Stimulated activated CD4-positive, alpha-beta T cell treated with anti-CD3 and anti-CD28 coated beads, Interleukin-4, amount 100 ng/mL, for 48 hours (primary cell): ENCODE results near the gene SNF8.
A peak's percentile ranks its signal among the peaks of the same experiment; 100 is the strongest.

Source experiments
- DNase-seq, 2 donors: peaks; one replicate each; pipeline ENCODE4 v3.0.0-alpha.2; 2020; ENCODE audit warnings: low read depth in 2 of 2

SNF8 gene

DNA sequence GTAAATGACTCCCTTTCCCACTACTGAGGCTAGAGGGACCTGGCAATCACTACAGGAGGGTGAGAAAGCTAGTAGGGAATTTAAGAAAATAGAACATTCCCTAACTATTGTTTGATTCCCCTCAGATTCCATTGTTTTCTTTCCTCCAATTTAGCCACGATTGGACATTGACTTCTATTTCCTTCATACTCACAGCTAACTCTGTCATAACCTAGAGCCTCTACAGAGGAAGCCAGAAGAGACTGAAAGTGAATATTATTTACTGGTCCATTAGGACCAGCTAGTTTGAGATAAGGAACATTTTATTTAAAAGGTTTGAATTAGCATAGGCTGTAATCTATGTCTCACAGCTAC, 14.9 kb downstream of the SNF8 start:
- no peak for DNase-seq

DNA sequence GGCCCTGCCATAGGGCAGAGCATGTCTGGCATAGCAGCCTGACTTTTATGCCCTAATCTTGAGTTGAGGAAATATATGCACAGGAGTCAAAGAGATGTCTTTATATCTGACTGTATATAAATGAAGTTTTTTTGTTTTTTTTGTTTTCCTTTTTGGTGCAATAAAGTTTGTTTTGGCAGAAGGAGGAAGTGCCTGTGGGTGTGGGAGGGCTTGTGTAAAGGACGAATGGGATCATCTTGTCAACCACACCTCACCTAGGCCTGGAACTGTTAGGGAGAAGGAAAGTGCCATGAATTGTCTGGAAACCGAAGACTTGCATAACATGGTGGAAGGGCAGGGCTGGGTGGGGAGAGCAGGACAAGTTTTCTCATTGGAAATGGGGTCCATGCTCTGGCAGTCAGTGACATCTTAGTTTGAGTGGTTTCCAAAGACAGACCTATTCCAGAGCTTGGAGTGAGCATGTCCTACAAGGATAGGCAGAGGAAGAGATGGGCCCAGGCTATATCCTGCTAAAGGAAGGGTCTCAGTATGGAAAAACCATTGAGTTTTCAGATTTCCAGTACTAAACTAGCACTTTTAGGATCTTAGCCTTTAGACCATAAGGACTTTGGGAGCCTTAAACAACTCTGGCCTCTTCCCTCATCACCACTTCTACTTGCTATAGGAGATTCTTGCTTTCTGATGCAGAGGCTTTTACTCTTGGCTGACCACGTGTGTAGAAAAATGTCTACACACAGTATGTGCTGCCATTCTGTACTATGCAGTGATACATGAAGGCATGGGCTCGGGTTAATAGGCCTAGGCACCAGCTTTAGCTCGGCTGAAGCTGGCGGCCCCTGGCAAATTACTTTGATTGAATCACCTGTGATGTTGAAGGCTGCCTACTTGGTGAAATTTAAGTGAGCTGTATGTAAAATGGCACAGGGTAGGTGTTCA, 15.5 kb downstream of the SNF8 start:
- no peak for DNase-seq

DNA sequence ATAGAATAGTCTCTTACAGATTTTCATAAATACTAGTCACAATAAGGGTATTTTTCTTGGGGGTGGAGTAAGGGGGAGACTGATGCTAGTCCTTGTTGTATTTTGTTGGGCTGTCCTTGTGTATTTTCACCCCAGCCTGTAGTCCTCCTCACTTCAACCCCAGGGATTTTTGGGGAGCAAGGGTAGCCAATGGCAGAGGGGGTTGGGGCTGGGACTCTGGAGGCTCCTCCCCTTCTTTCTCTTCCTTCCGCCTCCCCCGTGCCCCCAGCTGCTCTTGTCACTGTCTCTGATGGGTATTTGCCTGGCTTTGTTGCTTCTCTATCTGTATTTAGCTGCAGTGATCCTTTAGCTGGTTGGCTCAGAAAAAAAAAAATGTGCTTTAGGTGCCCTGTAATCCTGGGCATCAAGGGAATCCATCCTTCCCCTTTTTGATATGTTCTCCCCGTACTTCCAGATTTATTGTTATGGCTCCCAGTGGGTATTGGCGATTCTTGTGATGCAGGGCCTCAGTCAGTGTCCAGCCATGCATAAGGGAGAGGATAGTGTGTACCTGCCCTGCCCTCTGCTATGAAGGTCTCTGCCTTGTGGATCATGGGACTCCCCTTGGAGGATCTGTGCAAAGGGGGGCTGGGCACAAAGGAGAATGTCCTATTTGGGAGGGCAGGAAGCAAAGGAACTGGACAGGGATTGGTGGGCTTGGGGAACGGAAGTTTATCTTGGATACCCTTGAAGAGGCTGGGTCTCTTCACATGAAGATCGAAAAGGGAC, 16.5 kb downstream of the SNF8 start:
- DNase-seq = no peak

DNA sequence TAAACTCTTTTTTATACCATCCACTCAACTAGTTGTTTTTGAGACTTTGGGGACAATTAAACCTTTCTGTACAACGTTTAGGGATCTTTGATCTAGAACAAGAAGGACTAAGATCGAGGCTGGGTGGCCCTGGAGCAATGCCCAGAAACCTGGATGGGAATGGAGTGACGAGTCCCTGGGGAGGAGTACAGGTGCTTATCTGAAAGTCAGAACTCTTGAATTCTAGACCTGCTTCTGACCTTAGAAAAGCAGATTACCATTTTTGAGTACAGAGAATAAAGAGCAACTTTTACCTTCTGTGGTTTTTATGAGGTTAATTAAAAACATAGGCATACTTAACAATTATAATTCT, 18.7 kb downstream of the SNF8 start:
- no peak for DNase-seq

DNA sequence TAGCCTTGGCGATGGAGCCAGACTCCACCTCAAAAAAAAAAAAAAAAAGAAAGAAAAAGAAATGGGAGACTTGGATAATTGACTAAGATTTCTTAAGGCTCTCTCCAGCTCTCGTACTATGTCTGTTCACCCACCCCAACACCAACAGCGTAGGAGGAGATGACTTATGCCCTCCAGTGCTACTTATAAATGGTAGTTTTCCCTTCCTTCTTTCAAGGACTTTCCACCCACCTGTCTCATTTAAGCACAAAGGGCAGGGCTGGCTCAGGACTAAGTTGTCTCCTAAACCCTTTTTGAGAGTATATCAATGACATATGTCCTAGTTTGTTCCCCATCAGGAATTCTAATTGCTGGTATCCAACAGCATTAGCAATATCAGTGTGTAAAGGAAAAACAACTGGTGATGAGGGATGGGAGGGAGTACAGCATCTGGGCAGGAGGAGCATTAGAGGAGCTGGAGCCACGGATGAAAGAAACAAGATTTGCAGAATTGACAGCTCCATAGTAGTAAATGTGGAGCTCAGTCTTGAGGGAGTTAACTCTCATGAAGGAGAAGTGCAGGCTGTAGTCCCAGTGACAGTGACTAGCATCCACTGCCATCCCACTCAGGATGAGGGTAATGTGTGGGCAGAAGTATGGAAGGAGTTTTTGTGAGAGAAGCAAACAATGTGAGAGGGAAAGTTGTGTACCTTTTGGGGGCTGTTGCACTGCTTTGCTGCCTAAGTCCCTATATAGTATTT, 19.2 kb downstream of the SNF8 start:
- no peak for DNase-seq

DNA sequence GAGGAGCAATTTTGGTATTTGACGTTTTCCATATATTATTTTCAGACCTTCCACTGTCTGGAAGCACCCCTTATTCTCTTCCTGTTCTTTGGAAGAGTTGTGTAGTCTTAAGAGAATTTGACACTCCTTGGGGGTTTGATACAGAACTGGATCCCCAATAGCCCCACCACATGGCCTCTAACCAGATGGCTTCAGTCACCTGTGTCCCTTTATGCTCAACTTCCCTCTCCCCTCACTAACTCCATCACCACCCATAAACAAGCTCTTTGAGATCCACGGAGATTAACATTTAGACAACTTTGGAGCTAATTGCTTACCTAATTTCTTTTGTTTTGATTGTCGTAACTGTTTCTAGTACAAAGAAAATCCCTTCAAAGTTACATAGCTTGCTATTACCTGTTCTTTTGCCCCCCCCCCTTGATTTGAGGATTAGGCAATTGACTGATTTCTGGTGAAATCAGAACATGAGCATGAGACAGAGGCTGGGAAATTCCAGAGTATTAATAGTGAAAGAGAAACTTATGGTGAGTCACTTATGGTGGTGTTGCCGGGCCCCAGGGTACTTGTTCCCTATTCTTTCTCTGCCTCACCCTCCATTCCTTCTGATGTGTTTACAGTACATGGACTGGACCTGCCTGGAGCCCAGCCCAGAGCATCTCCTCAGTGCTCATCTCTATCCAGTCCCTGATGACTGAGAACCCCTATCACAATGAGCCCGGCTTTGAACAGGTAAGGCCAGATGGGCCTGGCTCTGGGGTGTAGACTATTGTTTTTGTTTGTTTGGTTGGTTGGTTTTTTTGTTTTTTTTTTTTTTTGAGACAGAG, 29.0 kb downstream of the SNF8 start:
- peak; percentile 23 to 36 for DNase-seq

DNA sequence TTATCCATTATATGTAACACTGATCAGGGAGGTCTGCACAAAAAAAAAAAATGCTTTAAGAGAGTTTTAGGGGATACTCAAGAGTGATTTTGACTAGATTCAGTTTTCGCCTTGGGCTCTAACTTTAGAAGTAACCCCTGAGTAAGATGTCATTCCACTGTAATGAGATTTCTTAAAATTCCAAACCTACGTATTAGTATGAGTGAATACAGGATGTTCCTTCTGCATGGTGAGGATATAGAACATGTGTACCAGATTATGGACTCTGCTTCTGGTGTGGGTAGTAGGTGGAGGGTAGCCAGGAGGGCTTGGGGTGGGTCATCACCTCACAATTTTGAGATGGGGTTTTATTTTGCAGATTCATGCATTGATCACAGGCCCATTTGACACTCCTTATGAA, 32.2 kb downstream of the SNF8 start:
- DNase-seq = no peak

DNA sequence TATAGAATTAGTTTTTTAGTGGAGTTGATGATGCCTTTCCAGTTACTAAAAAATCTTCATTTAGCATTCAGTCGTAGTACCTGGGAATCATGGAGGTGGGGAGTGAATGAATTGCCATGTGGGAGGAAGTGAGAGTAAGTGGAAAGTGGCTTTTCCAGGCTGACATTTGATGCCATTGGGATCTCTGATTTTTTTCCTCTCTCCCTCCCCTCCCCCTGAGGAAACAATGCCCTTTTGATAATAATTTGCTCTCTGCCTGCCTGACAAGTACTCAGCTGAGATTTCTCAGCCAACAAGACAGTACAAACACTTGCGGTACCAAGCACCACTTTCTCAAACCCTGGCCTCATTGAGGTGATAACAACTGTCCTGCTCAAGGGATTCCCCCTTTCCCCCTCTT, 34.3 kb downstream of the SNF8 start:
- no peak for DNase-seq

DNA sequence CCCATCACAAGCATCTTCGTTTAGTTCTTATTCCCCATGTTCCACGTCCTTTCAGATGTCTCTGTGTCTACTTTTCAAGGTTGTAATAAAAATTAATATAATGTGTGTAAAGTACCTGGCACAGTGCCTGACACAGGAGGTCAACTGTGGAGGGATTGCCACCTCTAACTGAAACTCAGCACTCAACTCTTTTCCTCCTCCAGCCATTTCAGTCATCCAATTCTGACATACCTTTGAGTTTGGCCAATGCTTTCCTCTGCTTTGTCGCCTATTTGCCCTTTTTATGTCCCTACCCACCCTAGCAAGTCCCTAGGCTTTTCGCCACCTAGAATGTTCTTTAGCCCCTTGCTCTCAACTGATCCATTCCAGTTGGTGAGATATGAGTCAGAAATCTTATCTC, 34.9 kb downstream of the SNF8 start:
- no peak for DNase-seq

DNA sequence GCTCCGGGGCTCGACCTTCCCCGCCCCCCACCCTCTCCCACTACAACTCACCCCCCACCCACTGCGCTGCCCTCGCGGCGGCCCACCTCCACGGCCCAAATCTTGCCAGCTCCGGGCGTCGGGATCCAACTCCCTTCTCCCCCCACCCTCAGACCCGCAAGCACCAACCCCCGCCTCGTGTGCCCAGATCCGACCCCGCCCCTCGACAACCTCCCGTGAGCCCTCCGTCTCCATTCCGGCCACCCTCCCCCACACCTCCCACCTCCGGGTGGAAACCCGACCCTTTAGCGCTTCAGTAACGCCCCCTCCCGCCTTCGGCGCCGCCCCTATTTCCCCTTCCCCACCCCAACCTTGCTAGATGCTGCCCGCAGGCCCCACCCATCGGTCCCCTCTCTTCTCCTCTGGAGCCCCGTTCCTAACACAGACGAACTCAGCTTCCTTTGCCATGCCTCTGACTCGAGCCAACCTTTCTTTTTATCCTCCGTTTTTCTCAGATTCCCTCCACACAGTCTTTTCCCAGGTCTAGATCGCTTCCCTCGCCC, 35.7 kb downstream of the SNF8 start:
- peak; percentile 82 to 90 for DNase-seq

DNA sequence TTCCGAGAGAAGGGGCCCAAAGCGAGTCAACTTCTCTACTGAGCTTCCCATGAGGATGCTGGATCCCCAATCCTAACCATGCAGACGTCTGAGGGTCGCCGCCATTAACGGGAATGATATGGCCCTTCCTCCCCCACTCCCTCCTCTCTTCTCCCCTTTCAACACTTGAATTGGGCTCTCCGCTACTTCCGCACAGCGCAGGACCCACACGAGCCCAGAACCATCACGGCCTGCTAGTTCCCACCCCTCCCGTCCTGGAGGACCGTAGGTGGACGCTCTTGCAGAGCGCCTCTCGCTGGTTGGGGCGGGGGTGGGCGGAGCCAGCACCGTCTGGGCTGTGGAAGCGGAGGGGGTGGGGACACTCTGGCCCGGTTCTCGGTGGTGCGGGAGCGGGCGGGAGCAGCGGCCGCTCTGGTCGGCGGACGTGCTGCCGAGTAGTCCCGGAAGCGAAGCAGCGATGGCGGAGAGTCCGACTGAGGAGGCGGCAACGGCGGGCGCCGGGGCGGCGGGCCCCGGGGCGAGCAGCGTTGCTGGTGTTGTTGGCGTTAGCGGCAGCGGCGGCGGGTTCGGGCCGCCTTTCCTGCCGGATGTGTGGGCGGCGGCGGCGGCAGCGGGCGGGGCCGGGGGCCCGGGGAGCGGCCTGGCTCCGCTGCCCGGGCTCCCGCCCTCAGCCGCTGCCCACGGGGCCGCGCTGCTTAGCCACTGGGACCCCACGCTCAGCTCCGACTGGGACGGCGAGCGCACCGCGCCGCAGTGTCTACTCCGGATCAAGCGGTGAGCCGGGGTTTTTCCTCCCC, 36.4 kb downstream of the SNF8 start, which contains the start of gene UBE2Z:
UBE2Z (plus strand) TSS at position 361 of the 797 bp plus-strand sequence; CDS start at position 458, 97 bp downstream.
- peak; percentile 80 to 88 for DNase-seq

DNA sequence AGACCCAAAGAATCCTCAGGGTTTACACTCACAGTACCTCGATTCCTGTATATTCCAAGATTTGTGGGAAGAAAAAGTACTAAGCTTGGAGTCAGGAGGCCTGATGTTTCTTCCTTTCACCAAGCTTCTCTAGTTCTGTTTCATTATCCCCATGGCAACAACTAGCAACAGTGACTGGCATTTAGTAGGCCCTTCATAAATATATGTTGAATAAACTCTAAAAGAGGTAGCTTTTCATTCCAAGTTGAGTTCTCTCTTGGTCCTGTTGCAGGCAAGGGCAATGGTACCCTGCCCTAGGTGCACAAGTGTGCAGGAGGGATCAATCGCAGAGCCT, 37.0 kb downstream of the SNF8 start:
- no peak for DNase-seq

DNA sequence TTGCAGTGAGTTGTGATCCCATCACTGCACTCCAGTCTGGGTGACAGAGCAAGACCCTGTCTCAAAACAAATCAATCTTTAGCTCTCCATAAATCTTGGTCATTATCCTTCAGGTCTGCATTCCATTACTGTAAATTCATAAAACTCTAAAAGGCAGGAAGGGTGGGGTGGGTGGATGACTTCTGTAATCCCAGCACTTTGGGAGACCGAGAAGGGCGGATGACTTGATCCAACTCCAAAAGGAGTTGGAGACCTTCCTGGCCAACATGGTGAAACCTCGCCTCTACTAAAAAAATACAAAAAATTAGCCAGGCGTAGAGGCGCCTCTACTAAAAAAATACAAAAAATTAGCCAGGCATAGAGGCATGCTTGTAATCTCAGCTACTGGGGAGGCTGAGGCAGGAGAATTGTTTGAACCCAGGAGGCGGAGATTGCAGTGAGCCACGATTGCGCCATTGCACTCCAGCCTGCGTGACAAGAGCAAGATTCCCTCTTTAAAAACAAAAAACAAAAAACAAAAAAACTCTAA, 38.6 kb downstream of the SNF8 start:
- no peak for DNase-seq

DNA sequence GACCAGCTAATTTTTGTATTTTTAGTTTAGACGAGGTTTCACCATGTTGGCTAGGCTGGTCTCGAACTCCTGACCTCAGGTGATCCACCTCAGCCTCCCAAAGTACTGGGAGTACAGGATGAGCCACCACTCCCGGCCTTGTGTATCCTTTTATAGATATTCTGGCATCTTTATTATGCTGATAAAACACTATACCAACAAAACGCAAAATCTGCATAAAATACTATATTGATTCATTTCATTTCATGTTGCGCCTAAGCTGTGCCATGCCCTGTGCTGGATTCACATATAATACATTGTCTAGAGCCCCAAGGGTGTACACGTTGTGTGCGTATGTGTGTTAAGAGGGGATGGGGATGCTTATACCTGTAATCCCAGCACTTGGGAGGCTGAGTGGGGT, 40.2 kb downstream of the SNF8 start:
- DNase-seq = no peak

DNA sequence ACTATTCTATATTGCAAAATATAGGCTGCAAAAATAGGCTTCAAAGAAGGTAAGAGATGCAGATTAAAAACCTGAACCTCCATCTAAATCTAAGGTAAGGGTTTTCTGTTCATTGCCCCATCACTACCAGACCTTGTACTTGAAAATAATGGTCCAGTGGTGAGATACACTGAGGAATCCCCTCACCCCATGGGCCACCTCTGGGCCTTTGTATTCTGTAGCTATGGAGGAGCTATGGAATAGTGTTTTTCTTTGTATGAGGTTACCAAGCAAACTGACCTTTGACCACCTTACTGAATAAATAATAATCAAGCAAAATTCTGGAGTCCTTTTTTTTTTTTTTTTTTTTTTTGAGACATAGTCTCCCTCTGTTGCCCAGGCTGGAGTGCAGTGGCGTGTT, 41.2 kb downstream of the SNF8 start:
- DNase-seq = no peak

DNA sequence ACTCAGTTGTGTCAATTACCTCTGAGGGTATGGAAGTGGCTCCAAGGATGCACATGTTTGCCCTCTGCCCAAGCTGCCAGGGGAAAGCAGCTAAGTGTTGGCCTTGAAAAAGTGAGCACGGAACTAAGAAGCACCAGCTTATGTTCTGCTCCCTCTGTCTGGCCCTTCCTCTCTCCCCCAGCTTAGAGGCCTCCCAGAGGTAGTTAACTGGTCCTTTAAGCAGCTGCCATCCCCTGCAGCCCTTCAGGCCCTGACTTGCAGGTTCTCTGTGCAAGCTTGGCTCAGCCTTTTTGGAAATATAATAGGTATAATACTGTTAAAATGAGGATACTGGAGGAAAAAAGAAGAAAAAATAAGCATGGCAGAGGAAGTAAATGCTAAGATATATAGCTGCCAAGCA, 43.4 kb downstream of the SNF8 start:
- no peak for DNase-seq

DNA sequence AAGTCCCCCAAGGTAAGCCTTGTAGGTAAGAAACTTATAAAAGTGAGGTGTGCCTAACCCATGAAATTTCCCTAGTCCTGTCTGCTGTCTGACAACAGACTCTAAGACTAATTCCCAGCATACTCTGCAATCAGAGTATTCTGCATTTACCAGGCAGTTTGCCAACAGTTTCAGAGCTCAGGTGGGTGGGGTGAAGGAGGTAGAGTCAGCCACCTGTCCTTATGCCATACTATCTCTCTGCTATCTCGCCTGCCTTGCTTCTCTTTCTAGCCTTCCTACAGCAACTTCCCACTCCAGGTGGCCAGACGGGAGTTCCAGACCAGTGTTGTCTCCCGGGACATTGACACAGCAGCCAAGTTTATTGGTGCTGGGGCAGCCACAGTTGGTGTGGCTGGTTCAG, 49.8 kb downstream of the SNF8 start:
- no peak for DNase-seq

DNA sequence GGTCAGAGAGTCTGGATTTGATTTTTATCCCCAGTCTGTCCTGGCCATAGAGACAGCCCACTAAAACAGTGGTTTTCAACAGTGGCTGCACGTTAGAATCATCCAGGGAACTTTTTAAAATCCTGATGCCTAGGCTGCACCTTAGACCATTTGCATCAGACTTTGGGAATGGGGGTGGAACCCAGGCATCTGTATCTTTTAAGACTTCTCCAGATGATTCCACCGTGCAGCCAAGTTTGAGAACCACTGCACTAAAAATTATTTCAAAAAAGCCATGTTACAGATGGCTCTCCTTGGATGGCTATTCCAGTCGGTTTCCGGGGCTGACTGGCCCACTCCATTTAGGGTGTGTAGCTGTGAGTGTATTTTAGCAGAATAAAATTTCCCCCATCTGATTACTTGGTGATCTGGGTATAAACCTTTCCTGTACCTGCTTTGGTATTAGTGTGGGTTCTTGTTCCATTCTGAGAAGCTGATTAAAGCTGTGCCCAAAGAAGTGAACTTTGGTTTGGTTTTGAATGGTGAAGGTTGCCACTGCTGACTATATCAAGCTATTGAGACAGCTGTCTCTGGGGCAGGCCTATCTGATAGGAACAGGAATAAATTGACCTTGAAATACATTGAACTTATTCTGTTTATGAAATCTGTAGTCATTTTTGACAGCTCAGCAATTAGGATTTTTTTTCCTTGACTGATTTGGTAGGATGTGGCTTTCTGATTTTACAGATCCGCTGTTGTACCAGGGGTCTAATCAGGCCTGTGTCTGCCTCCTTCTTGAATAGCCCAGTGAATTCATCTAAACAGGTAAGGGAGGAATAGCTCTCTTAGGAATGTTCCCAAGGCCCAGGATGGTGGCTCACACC, 50.8 kb downstream of the SNF8 start:
- no peak for DNase-seq

DNA sequence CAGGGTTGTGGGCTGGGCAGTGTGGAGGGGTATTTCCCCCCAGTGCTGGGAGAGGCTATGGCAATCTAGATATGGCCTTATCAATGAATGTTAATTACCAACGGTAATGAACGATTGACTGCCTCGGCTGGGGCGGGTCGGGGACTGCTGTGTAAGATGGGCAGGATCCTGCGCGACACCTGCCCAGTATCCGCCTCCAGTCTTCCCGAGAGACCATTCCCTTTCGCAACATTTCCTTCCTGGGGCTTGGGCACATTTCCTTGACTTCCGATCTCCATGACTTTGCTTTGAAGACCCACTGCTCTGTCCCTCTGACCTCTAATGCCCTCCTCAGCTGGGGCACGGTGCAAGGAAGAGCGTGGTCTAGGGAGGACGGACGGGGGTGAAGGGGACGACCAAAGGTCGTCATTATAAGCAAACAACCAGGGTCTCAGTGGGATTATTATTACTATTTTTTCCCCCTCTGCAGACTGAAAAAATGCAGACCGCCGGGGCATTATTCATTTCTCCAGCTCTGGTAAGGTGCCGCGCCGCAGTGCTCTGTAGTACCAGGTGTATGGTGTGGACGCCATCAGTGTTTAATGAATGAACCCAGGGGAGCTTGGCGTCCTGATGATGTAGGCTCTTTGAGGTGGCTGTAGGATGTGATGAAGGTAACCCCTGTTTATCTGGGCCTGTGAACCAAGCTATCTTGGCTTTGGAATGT, 51.5 kb downstream of the SNF8 start:
- DNase-seq = no peak
